Neural cell (in vitro differentiated cells): Measurements from ENCODE around the gene B3GNT5. TPM values are rescaled to one million over a fixed set of nuclear protein-coding genes. Genes with fewer than 3 reads are reported as not detected.

Experiments used
- H2AFZ ChIP-seq: fragments of 200-600, 300-800 bp; sonication (generic), shearing (Covaris generic); 2 replicates; pipeline ENCODE4 v1.6.0; 2014; ENCODE audit warnings: low read depth, mild to moderate bottlenecking, antibody characterized with exemption, low read length, moderate library complexity
- H3F3A ChIP-seq: fragments of 200-600 bp; shearing (Covaris generic); 2 replicates; pipeline ENCODE4 v1.6.1; 2016; ENCODE audit warnings: mild to moderate bottlenecking, moderate library complexity, mixed read lengths, antibody characterized with exemption, low read length; ENCODE audit not compliant: insufficient read depth, poor library complexity, severe bottlenecking
- H3K27ac ChIP-seq: fragments of 200-600, 300-800 bp; sonication (generic), shearing (Covaris generic); 2 replicates; pipeline ENCODE4 v1.5.1; 2014; ENCODE audit warnings: mild to moderate bottlenecking, low read length, moderate library complexity
- H3K27me3 ChIP-seq: fragments of 300-800, 200-600 bp; sonication (generic), shearing (Covaris generic); 2 replicates; pipeline ENCODE4 v1.6.0; 2014; ENCODE audit warnings: mild to moderate bottlenecking, low read depth, low read length, moderate library complexity; ENCODE audit not compliant: insufficient read depth
- H3K36me3 ChIP-seq: fragments of 300-800, 200-600 bp; sonication (generic), shearing (Covaris generic); 2 replicates; pipeline ENCODE4 v1.5.1; 2014; ENCODE audit warnings: mild to moderate bottlenecking, antibody characterized with exemption, low read length, moderate library complexity; ENCODE audit not compliant: insufficient read depth
- H3K4me2 ChIP-seq: fragments of 300-800, 200-600 bp; sonication (generic), shearing (Covaris generic); 2 replicates; pipeline ENCODE4 v1.6.0; 2014; ENCODE audit warnings: mild to moderate bottlenecking, low read length
- H3K4me3 ChIP-seq: fragments of 300-800, 200-600 bp; sonication (generic), shearing (Covaris generic); 2 replicates; pipeline ENCODE4 v1.5.1; 2014; ENCODE audit warnings: mild to moderate bottlenecking, low read length, moderate library complexity
- H3K79me2 ChIP-seq: fragments of 200-600 bp; shearing (Covaris generic); replicated peaks from 2 replicates; pipeline ENCODE4 v1.6.0; 2014; ENCODE audit warnings: mild to moderate bottlenecking, low read length, moderate library complexity; ENCODE audit not compliant: insufficient read depth
- H3K9ac ChIP-seq: fragments of 300-800, 200-600 bp; sonication (generic), shearing (Covaris generic); 2 replicates; pipeline ENCODE4 v1.6.1; 2016; ENCODE audit warnings: mild to moderate bottlenecking, low read length, mixed read lengths
- H3K9me2 ChIP-seq: fragments of 200-600 bp; shearing (Covaris generic); 2 replicates; pipeline ENCODE4 v1.6.1; 2016; ENCODE audit warnings: mild to moderate bottlenecking, low read length, mixed read lengths; ENCODE audit not compliant: insufficient read depth
- H3K9me3 ChIP-seq: fragments of 200-600, 300-800 bp; sonication (generic), shearing (Covaris generic); 2 replicates; pipeline ENCODE4 v1.6.1; 2016; ENCODE audit warnings: mild to moderate bottlenecking, mixed run types, low read length, moderate library complexity, mixed read lengths
- H4K20me1 ChIP-seq: fragments of 200-600 bp; shearing (Covaris generic); 2 replicates; pipeline ENCODE4 v1.6.1; 2016; ENCODE audit warnings: mild to moderate bottlenecking, mixed run types; ENCODE audit not compliant: insufficient read depth
- CTCF ChIP-seq: fragments of 450-650 bp; IDR thresholded peaks from 2 replicates; pipeline ENCODE4 v1.5.1; 2014; ENCODE audit warnings: antibody characterized with exemption, mild to moderate bottlenecking, moderate library complexity; ENCODE audit not compliant: poor library complexity, severe bottlenecking
- EP300 ChIP-seq: fragments of 450-650 bp; conservative IDR thresholded peaks from 2 replicates; pipeline ENCODE4 v1.6.1; 2014; ENCODE audit warnings: antibody characterized with exemption, mild to moderate bottlenecking, moderate library complexity; ENCODE audit not compliant: poor library complexity, severe bottlenecking
- EZH2 ChIP-seq: fragments of 200-600, 300-800 bp; shearing (Covaris generic), sonication (generic); IDR thresholded peaks from 2 replicates; pipeline ENCODE4 v1.6.1; 2014; ENCODE audit warnings: antibody characterized with exemption, low read length, borderline replicate concordance, mild to moderate bottlenecking; ENCODE audit not compliant: insufficient read depth, poor library complexity, severe bottlenecking
- MXI1 ChIP-seq: fragments of 450-650 bp; conservative IDR thresholded peaks from 2 replicates; pipeline ENCODE4 v1.6.1; 2014; ENCODE audit warnings: antibody characterized with exemption, mild to moderate bottlenecking; ENCODE audit not compliant: poor library complexity, severe bottlenecking
- POLR2AphosphoS5 ChIP-seq: IDR thresholded peaks from 2 replicates; pipeline ENCODE4 v1.6.1; 2012
- RAD21 ChIP-seq: fragments of 450-650 bp; conservative IDR thresholded peaks from 2 replicates; pipeline ENCODE4 v1.6.1; 2014; ENCODE audit warnings: antibody characterized with exemption, mild to moderate bottlenecking, moderate library complexity
- REST ChIP-seq: IDR thresholded peaks from 2 replicates; pipeline ENCODE4 v1.6.1; 2012; ENCODE audit warnings: borderline replicate concordance
- SMC3 ChIP-seq: fragments of 450-650 bp; conservative IDR thresholded peaks from 2 replicates; pipeline ENCODE4 v1.6.1; 2014; ENCODE audit warnings: antibody characterized with exemption, mild to moderate bottlenecking, moderate library complexity; ENCODE audit not compliant: poor library complexity
- TAF1 ChIP-seq: IDR thresholded peaks from 2 replicates; pipeline ENCODE4 v1.6.1; 2012; ENCODE audit warnings: low read depth
- polyA plus RNA-seq: library from polyadenylated mRNA; depleted of rRNA; stranded (reverse); fragments of >200 nt; gene quantifications from 2 replicates; pipeline ENCODE4 v1.2.3, GENCODE V29; 2014

B3GNT5 gene
- polyA plus RNA-seq, 1 donor from 2014 or later: 6.1 TPM

DNA sequence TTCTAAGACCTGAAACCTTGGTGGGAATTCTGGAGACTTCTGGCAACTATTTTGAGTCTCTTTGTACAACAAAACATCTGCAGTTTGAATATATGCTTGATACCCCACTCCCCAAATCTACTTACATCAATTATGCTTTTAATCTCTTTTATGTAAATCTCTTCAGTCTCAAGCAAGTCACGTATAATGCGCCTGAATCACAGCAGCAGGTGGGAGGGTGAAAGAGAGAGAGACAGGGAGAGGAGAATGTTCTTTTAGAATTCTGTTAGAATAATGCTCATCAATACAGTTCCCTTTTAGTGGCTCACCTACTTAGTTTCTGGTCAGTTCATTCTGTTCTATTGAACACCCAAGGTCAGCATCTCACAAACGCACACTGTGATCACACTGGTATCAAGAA lies 22.2 kb upstream of the B3GNT5 start:
- Histone ChIP-seq H3K27me3 (no peaks in the 10 kb centered on the region), H3F3A (no peaks in the 10 kb centered on the region), H2AFZ (no peak overlapping the region), H3K36me3 (no peaks in the 10 kb centered on the region), H3K9me2 (no peaks in the 10 kb centered on the region), H3K9me3 (no peaks in the 10 kb centered on the region), H4K20me1 (no peaks in the 10 kb centered on the region), H3K79me2 (no peaks in the 10 kb centered on the region), H3K4me2 (no peak overlapping the region), H3K27ac (no peak overlapping the region), H3K9ac (no peak overlapping the region), H3K4me3 (no peak overlapping the region)
- TF ChIP-seq CTCF: no peak
- no peak for TF ChIP-seq SMC3
- no peak for TF ChIP-seq EZH2
- no peak for TF ChIP-seq TAF1
- no peak for TF ChIP-seq MXI1
- no peak for TF ChIP-seq RAD21
- no peak for TF ChIP-seq REST
- TF ChIP-seq POLR2AphosphoS5: no peak
- no peak for TF ChIP-seq EP300

- no peak overlapping the region for H3K4me2 ChIP-seq
- H2AFZ ChIP-seq: no peak overlapping the region
- H4K20me1 ChIP-seq: no peaks in the 10 kb centered on the region
- H3K79me2 ChIP-seq: no peaks in the 10 kb centered on the region
- H3K27ac ChIP-seq: no peak overlapping the region
- no peaks in the 10 kb centered on the region for H3K9me3 ChIP-seq
- no peaks in the 10 kb centered on the region for H3K9me2 ChIP-seq
- TF ChIP-seq REST (no peak), SMC3 (no peak), EP300 (no peak), RAD21 (no peak), MXI1 (no peak), POLR2AphosphoS5 (no peak), EZH2 (no peak), CTCF (no peak), TAF1 (no peak)
- H3K9ac ChIP-seq: no peak overlapping the region
- H3K36me3 ChIP-seq: no peaks in the 10 kb centered on the region
- no peaks in the 10 kb centered on the region for H3K27me3 ChIP-seq
- no peaks in the 10 kb centered on the region for H3F3A ChIP-seq
- no peak overlapping the region for H3K4me3 ChIP-seq
These were observed 19.1 kb upstream of the B3GNT5 start for GRCh38 chr3:183233966-183234365.
